OCI-LY1 (cell line): ENCODE measurements around the gene MTERF4.

Source experiments
- H2AFZ ChIP-seq: fragments of 200-600 bp; sonication (generic), shearing (Covaris generic); 2 replicates; pipeline ENCODE4 v1.6.0; 2014; ENCODE audit warnings: antibody characterized with exemption, mild to moderate bottlenecking, low read length
- H3F3A ChIP-seq: fragments of 200-600 bp; sonication (generic), shearing (Covaris generic); 2 replicates; pipeline ENCODE4 v1.6.0; 2014; ENCODE audit warnings: mild to moderate bottlenecking, antibody characterized with exemption, low read length, moderate library complexity; ENCODE audit not compliant: insufficient read depth
- H3K27ac ChIP-seq: fragments of 200-600 bp; sonication (generic); 2 replicates; pipeline ENCODE4 v1.5.1; 2014; ENCODE audit warnings: low read length, mixed run types, mild to moderate bottlenecking, low read depth; ENCODE audit not compliant: poor library complexity, severe bottlenecking
- H3K27me3 ChIP-seq: fragments of 200-600 bp; sonication (generic); 2 replicates; pipeline ENCODE4 v1.6.0; 2014; ENCODE audit warnings: antibody characterized with exemption, mild to moderate bottlenecking, low read length, moderate library complexity; ENCODE audit not compliant: insufficient read depth
- H3K36me3 ChIP-seq: fragments of 200-600 bp; sonication (generic); 2 replicates; pipeline ENCODE4 v1.6.1; 2014; ENCODE audit warnings: mild to moderate bottlenecking, antibody characterized with exemption, low read length, moderate library complexity, mixed read lengths; ENCODE audit not compliant: insufficient read depth
- H3K4me1 ChIP-seq: fragments of 200-600 bp; sonication (generic); 2 replicates; pipeline ENCODE4 v1.5.1; 2014; ENCODE audit warnings: mild to moderate bottlenecking, low read length, moderate library complexity; ENCODE audit not compliant: insufficient read depth, severe bottlenecking
- H3K4me2 ChIP-seq: fragments of 200-600 bp; sonication (generic), shearing (Covaris generic); 2 replicates; pipeline ENCODE4 v1.6.1; 2014; ENCODE audit warnings: low read length
- H3K4me3 ChIP-seq: fragments of 200-600 bp; sonication (generic); 2 replicates; pipeline ENCODE4 v1.5.1; 2014; ENCODE audit warnings: low read length, low read depth, mild to moderate bottlenecking, mixed read lengths; ENCODE audit not compliant: poor library complexity, severe bottlenecking
- H3K79me2 ChIP-seq: fragments of 200-600 bp; shearing (Covaris generic); 2 replicates; pipeline ENCODE4 v1.6.1; 2016; ENCODE audit warnings: mixed run types, low read length, mixed read lengths; ENCODE audit not compliant: insufficient read depth
- H3K9ac ChIP-seq: fragments of 200-600 bp; sonication (generic), shearing (Covaris generic); 2 replicates; pipeline ENCODE4 v1.6.1; 2014; ENCODE audit warnings: mild to moderate bottlenecking, low read length, mixed read lengths
- H3K9me2 ChIP-seq: fragments of 200-600 bp; sonication (generic), shearing (Covaris generic); 2 replicates; pipeline ENCODE4 v1.6.1; 2014; ENCODE audit warnings: low read depth, mild to moderate bottlenecking, low read length, mixed read lengths
- H3K9me3 ChIP-seq: fragments of 200-600 bp; shearing (Covaris generic); 2 replicates; pipeline ENCODE4 v1.6.1; 2014; ENCODE audit warnings: low read length, mixed read lengths
- H4K20me1 ChIP-seq: fragments of 200-600 bp; sonication (generic), shearing (Covaris generic); 2 replicates; pipeline ENCODE4 v1.6.0; 2016; ENCODE audit warnings: mild to moderate bottlenecking, low read length; ENCODE audit not compliant: insufficient read depth
- CTCF ChIP-seq: fragments of 200-600 bp; sonication (generic), shearing (Covaris generic); IDR thresholded peaks from 2 replicates; pipeline ENCODE4 v1.5.1; 2017; ENCODE audit warnings: mild to moderate bottlenecking, antibody characterized with exemption, low read length, moderate library complexity, mixed read lengths
- EZH2 ChIP-seq: fragments of 200-600 bp; sonication (generic), shearing (Covaris generic); IDR thresholded peaks from 2 replicates; pipeline ENCODE4 v1.8.0; 2017; ENCODE audit warnings: borderline replicate concordance, mixed run types, mild to moderate bottlenecking, antibody characterized with exemption, low read length, moderate library complexity, mixed read lengths

The MTERF4 gene

DNA sequence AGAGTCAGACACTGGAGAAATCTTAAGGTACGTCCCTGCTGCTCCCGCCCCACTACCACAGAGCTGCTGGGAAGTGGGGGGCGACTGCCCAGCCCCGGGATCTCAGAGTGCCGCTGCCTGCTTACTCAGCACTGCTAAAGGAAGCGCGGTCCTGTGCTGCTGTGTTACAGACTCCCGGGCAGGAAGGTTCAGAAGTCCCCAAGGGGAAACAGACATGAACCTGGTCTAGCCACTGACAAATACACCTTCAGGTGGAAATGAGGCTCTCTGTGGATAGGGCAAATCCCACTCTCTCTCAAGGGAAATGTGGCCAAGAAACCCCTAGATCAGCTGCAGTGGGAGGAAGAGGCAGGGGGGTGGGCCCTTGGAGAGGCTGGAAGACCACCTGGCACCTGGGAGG, 13.7 kb downstream of the MTERF4 start:
- no peaks in the 10 kb centered on the region for H3F3A ChIP-seq
- H3K27me3 ChIP-seq: no peaks in the 10 kb centered on the region
- H3K4me3 ChIP-seq: no peak overlapping the region
- H3K27ac ChIP-seq: no peak overlapping the region
- no peaks in the 10 kb centered on the region for H4K20me1 ChIP-seq
- no peak overlapping the region for H3K9ac ChIP-seq
- no peaks in the 10 kb centered on the region for H3K9me3 ChIP-seq
- no peaks in the 10 kb centered on the region for H3K79me2 ChIP-seq
- no peak overlapping the region for H3K4me2 ChIP-seq
- TF ChIP-seq CTCF (no peak), EZH2 (no peak)
- H3K36me3 ChIP-seq: peaks cover 64% of the 10 kb centered on the region
- no peak overlapping the region for H2AFZ ChIP-seq
- H3K4me1 ChIP-seq: no peaks in the 10 kb centered on the region
- H3K9me2 ChIP-seq: no peaks in the 10 kb centered on the region

DNA sequence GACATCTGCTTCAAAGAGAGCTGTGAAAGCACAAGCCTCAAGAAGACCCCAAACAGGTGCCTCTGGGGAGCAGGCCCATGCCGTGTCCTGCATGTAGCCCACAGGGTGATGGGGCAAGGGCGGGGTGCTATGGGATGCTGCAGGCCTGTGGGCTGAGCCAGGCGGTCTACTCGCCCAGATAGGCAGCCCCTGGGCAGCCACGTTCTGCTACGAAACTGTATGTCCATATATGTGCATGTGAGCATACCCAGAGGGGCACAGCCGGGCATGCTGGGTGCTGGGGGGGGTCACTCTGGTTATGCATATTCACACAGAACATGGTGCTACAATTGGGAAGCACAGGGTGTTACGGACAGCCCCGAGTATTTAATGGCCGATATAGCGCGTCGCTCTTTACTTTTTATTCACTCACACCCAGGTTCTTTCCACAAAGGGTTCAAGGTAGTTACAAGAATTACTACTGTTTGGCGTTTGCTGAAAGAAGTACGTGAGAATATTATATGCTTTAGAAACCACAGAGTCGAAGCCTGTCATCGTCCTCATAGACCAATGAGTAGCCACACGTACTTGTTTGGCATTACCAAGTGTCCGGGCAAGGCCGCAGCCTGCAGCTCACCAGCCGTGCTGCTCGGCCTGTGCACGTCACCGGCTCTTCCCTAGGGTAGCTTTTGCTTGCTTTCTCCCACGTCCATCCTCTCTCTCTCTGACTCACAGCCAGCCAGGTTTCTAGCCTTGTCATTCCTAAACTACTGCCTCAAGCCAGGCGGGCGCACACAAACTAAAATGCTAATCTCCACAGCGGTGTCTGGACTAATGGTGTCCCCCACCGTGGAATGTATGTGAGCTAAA, 14.4 kb downstream of the MTERF4 start:
- Histone ChIP-seq H3K9me2 (no peaks in the 10 kb centered on the region), H3K4me1 (no peaks in the 10 kb centered on the region), H3K9me3 (no peaks in the 10 kb centered on the region), H3K4me3 (no peak overlapping the region), H3K4me2 (no peak overlapping the region), H4K20me1 (no peaks in the 10 kb centered on the region), H3K27ac (no peak overlapping the region), H3K79me2 (no peaks in the 10 kb centered on the region), H3F3A (no peaks in the 10 kb centered on the region), H2AFZ (no peak overlapping the region), H3K9ac (no peak overlapping the region), H3K27me3 (no peaks in the 10 kb centered on the region), H3K36me3 (peaks cover 58% of the 10 kb centered on the region)
- no peak for TF ChIP-seq CTCF
- TF ChIP-seq EZH2: no peak

DNA sequence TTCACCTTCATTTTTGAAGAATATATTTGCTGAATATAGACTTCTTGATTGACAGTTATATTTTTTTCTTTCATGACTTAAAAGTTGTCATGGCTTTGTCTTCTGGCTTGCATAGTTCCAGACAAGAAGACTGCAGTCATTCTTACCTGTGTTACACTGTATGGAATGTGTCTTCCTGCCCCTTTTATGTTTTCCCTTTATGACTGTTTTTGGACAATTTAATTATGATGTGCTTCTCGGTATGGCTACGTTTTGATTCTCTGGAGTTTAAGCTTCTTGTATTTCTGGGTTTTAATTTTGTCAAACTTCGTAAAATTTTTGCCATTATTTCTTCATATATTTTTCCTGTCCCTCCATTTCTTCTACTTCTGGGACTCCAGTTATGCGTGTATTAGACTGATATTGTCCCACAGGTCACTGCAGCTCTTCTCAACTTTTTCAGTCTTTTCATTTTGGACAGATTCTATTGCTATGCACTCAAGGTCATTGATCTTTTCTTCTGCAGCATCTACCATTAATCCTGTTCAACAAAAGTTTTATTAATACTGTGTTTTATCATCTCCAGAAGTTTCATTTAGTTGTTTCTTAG, 17.1 kb downstream of the MTERF4 start:
- Histone ChIP-seq H3F3A (no peaks in the 10 kb centered on the region), H3K27me3 (peaks cover 8% of the 10 kb centered on the region; the same call in 1 of the 2 replicates), H3K36me3 (peaks cover 38% of the 10 kb centered on the region), H3K27ac (no peak overlapping the region), H3K4me3 (no peak overlapping the region), H3K9me2 (no peaks in the 10 kb centered on the region), H3K4me2 (no peak overlapping the region), H3K79me2 (no peaks in the 10 kb centered on the region), H3K9ac (no peak overlapping the region), H3K4me1 (no peaks in the 10 kb centered on the region), H3K9me3 (no peaks in the 10 kb centered on the region), H2AFZ (no peak overlapping the region), H4K20me1 (no peaks in the 10 kb centered on the region)
- no peak for TF ChIP-seq CTCF
- no peak for TF ChIP-seq EZH2
